DMS114 treated with DMSO at 0.1 percent for 48 hours (cell line): ENCODE measurements around the gene PPP1R13L.
"Not testable (repeated sequence)": the region's sequence is repeated elsewhere in the genome, so short reads cannot be mapped to it uniquely, and the experiment has no call there.

Experiments
- DNase-seq: peaks from one replicate; lab custom pipeline; 2025; ENCODE audit not compliant: unreplicated experiment; lab: John Stamatoyannopoulos, UW

Gene PPP1R13L

GRCh38 chr19:45431008-45431407 is 26.1 kb upstream of the PPP1R13L start:
- DNase-seq: not testable (repeated sequence)

- DNase-seq: not testable (repeated sequence)
Measured at GRCh38 chr19:45429896-45430295, 25.0 kb upstream of the PPP1R13L start.

GRCh38 chr19:45428384-45429231 is 23.7 kb upstream of the PPP1R13L start:
- DNase-seq: no peak

- no peak for DNase-seq
Measured at GRCh38 chr19:45424191-45425058, 19.6 kb upstream of the PPP1R13L start.

- peak; percentile 79 for DNase-seq
Measured at GRCh38 chr19:45423589-45424190, 18.8 kb upstream of the PPP1R13L start, which contains the start of gene ERCC1. Gene ERCC1, minus strand, starts transcription at chr19:45423917. Its CDS starts 543 bp downstream, at chr19:45423374.

GRCh38 chr19:45423033-45423588 is 18.2 kb upstream of the PPP1R13L start:
- DNase-seq: no peak

GRCh38 chr19:45421947-45422498 is 17.2 kb upstream of the PPP1R13L start:
- no peak for DNase-seq

GRCh38 chr19:45420871-45421270 is 16.0 kb upstream of the PPP1R13L start:
- DNase-seq: no peak

- DNase-seq: no peak
Measured at GRCh38 chr19:45420356-45420755, 15.5 kb upstream of the PPP1R13L start.

- DNase-seq: no peak
Measured at GRCh38 chr19:45419895-45420294, 15.0 kb upstream of the PPP1R13L start.

GRCh38 chr19:45419396-45419795 is 14.5 kb upstream of the PPP1R13L start:
- no peak for DNase-seq

- DNase-seq: no peak
Measured at GRCh38 chr19:45418802-45419201, 13.9 kb upstream of the PPP1R13L start.

GRCh38 chr19:45417151-45417550 is 12.3 kb upstream of the PPP1R13L start:
- no peak for DNase-seq

- DNase-seq: no peak
Measured at GRCh38 chr19:45414468-45414867, 9.6 kb upstream of the PPP1R13L start.

- DNase-seq: no peak
Measured at GRCh38 chr19:45413497-45413896, 8.6 kb upstream of the PPP1R13L start.

- DNase-seq: not testable (repeated sequence)
Measured at GRCh38 chr19:45410330-45410729, 5.5 kb upstream of the PPP1R13L start.

GRCh38 chr19:45409557-45409920 is 4.7 kb upstream of the PPP1R13L start:
- DNase-seq: no peak

- no peak for DNase-seq
Measured at GRCh38 chr19:45408830-45409556, 4.1 kb upstream of the PPP1R13L start.

- DNase-seq: no peak
Measured at GRCh38 chr19:45408121-45408520, 3.3 kb upstream of the PPP1R13L start.

GRCh38 chr19:45407585-45407984 is 2.7 kb upstream of the PPP1R13L start:
- not testable (repeated sequence) for DNase-seq
